ENCODE data around the gene THEMIS2. TPM values are rescaled to one million over a fixed set of nuclear protein-coding genes. Genes with fewer than 3 reads are reported as not detected.
A peak's percentile ranks its signal among the peaks of the same experiment; 100 is the strongest.

THEMIS2 gene
- total and polyA plus RNA-seq, 10 of the 15 experiments (the other 5 are each of a cell fraction or from before 2014, with no cell fraction given) = 9.1 to 114 (median 38.3) TPM

GRCh38 chr1:27891196-27891889 lies 19.0 kb downstream of the THEMIS2 start:
- Histone ChIP-seq H4K20me1 (ENCODE audit: control insufficient read depth, insufficient read depth) (no peaks in the 10 kb centered on the region), H2AFZ (ENCODE audit: control insufficient read depth, low read depth, low read length) (no peak overlapping the region), H3K79me2 (ENCODE audit: control insufficient read depth, insufficient read depth, low read length) (peaks cover 17% of the 10 kb centered on the region), H3K27ac (ENCODE audit: control insufficient read depth, insufficient read depth) (peak overlapping the region; percentile 95), H3K27me3 (replicated peaks in 1 of 2; ENCODE audit: control insufficient read depth in 2 of 2, insufficient read depth in 2 of 2, low read length in 1 of 2) (no peaks in the 10 kb centered on the region), H3K4me3 (peak overlapping the region; percentile 22), H3K36me3 (ENCODE audit: control insufficient read depth in 2 of 2, insufficient read depth in 2 of 2, low read length in 1 of 2) (peaks cover 10 to 20% of the 10 kb centered on the region in 2 experiments), H3K4me2 (ENCODE audit: control insufficient read depth, insufficient read depth) (peak overlapping the region; percentile 67), H3K4me1 (ENCODE audit: control insufficient read depth, insufficient read depth, low read length) (peaks cover 55% of the 10 kb centered on the region), H3K9me3 (replicated peaks; ENCODE audit: control insufficient read depth, insufficient read depth, low read length) (no peaks in the 10 kb centered on the region), H3K9ac (ENCODE audit: control insufficient read depth, insufficient read depth, low read length) (peak overlapping the region; percentile 42)
- peak; percentile 71 for ATAC-seq
- SMC1A ChIA-PET (ENCODE audit: uncharacterized antibody, unreplicated experiment) = interaction anchor here (0.7 to 3.5 kb wide), 22 partner anchors 8 to 278 kb away, joined by 3 to 43 read pairs (median 4); partner anchors contain the start of genes IFI6 and THEMIS2
- CTCF ChIA-PET = interaction anchor here (0.8 to 2.9 kb wide), 13 partner anchors 8 to 50 kb away, joined by 3 to 16 read pairs (median 3); no protein-coding TSS in a partner anchor
- intact Hi-C loops (cut with micrococcal nuclease; ENCODE audit: unreplicated experiment) = loop anchor here (2.0 kb wide), 1 partner anchor 17 kb away; no protein-coding TSS in a partner anchor
- DNase-seq (ENCODE audit: low read depth, low spot score) = peak; percentile 86
- BruUV-seq (replicated peaks) = no TSS peak
- FAIRE-seq = peak; percentile 84
- WGBS (ENCODE audit: insufficient coverage, insufficient replicate concordance, low lambda C conversion rate, missing lambda C conversion rate) = under 1% methylated on average over 7 of the region's 7 CpGs
- POLR2A ChIA-PET = interaction anchor here (0.8 to 5.4 kb wide), 9 partner anchors 12 to 202 kb away, joined by 3 to 63 read pairs (median 5); partner anchors contain the start of gene THEMIS2
- RAD21 ChIA-PET (ENCODE audit: unreplicated experiment) = interaction anchor here (0.8 to 3.4 kb wide), 14 partner anchors 14 to 197 kb away, joined by 3 to 46 read pairs (median 3); partner anchors contain the start of genes EYA3 and THEMIS2
- in situ Hi-C loops (cut with MboI) = no loop called here
- TF ChIP-seq ZNF217 (IDR thresholded peaks at IDR 0.05) (no peak), EED (IDR thresholded peaks at IDR 0.05; ENCODE audit: low read depth) (peak; percentile 81), ZBED1 (IDR thresholded peaks at IDR 0.05; ENCODE audit: borderline replicate concordance) (0 out of 2 replicates have a peak, but pooled peaks have one; percentile 45), MLLT1 (IDR thresholded peaks at IDR 0.05) (0 out of 2 replicates have a peak, but pooled peaks have one; percentile 35), ETV6 (conservative IDR thresholded peaks at IDR 0.05 in 1 of 2, IDR thresholded peaks at IDR 0.05 in 1 of 2; ENCODE audit: borderline replicate concordance in 1 of 2, low read depth in 1 of 2) (peak in 1 of 2 experiments; percentile 85; a peak in 2 of 4 replicates), EP300 (IDR thresholded peaks at IDR 0.05; ENCODE audit: borderline replicate concordance in 1 of 2, control insufficient read depth in 1 of 2, low read depth in 2 of 2, low read length in 2 of 2) (peak; percentile 80 to 97; a peak in 3 of 4 replicates), SKIL (IDR thresholded peaks at IDR 0.05; ENCODE audit: low read depth, poor library complexity, severe bottlenecking) (peak; percentile 56), PKNOX1 (IDR thresholded peaks at IDR 0.05) (peak; percentile 64), BCLAF1 (IDR thresholded peaks at IDR 0.05) (no peak)

All from GM12878 (cell line).